HepG2 (cell line): Measurements from ENCODE around the gene C7orf57. TPM values are rescaled to one million over a fixed set of nuclear protein-coding genes. Genes with fewer than 3 reads are reported as not detected.

Source experiments
- DNMT1 ChIP-seq: sonication (generic); formaldehyde crosslinking; IDR thresholded peaks from 2 replicates; pipeline ENCODE4 v1.5.1; 2020; ENCODE audit warnings: mild to moderate bottlenecking, missing genetic modification reagents
- ELF3 ChIP-seq: IDR thresholded peaks from 2 replicates; pipeline ENCODE4 v1.6.1; 2016; ENCODE audit warnings: missing genetic modification reagents, missing compliant biosample characterization
- GATAD1 ChIP-seq: IDR thresholded peaks from 2 replicates; pipeline ENCODE4 v1.6.1; 2016; ENCODE audit warnings: missing genetic modification reagents, missing compliant biosample characterization
- HOXA9 ChIP-seq: sonication (generic); formaldehyde crosslinking; IDR thresholded peaks from 2 replicates; pipeline ENCODE4 v1.8.1; 2022; ENCODE audit warnings: missing genetic modification reagents, mild to moderate bottlenecking, moderate library complexity, borderline replicate concordance
- MEF2D ChIP-seq: sonication (generic); formaldehyde crosslinking; IDR thresholded peaks from 2 replicates; pipeline ENCODE4 v1.5.1; 2020; ENCODE audit warnings: mild to moderate bottlenecking, missing genetic modification reagents
- NFE2 ChIP-seq: sonication (generic); formaldehyde crosslinking; IDR thresholded peaks from 2 replicates; pipeline ENCODE4 v1.4.0; 2020; ENCODE audit warnings: missing genetic modification reagents
- RFX5 ChIP-seq: IDR thresholded peaks from 2 replicates; pipeline ENCODE4 v1.6.1; 2011; ENCODE audit warnings: low read depth, low read length, improper control_type of control experiment
- SMARCE1 ChIP-seq: fragments of 450-650 bp; IDR thresholded peaks from 2 replicates; pipeline ENCODE4 v1.6.1; 2017; ENCODE audit warnings: borderline replicate concordance
- SMYD3 ChIP-seq: sonication (generic); formaldehyde crosslinking; IDR thresholded peaks from 2 replicates; pipeline ENCODE4 v1.8.1; 2023; ENCODE audit warnings: mild to moderate bottlenecking, missing genetic modification reagents
- TAF1 ChIP-seq: sonication (generic); formaldehyde crosslinking; IDR thresholded peaks from 2 replicates; pipeline ENCODE4 v1.4.0; 2020; ENCODE audit warnings: missing genetic modification reagents
- ZNF121 ChIP-seq: sonication (generic); formaldehyde crosslinking; IDR thresholded peaks from 2 replicates; pipeline ENCODE4 v1.5.0; 2020; ENCODE audit warnings: mild to moderate bottlenecking, missing genetic modification reagents
- ZNF33B ChIP-seq: sonication (generic); formaldehyde crosslinking; IDR thresholded peaks from 2 replicates; pipeline ENCODE4 v1.5.1; 2020; ENCODE audit warnings: mild to moderate bottlenecking, missing genetic modification reagents
- ZNF567 ChIP-seq: sonication (generic); formaldehyde crosslinking; IDR thresholded peaks from 2 replicates; pipeline ENCODE4 v1.8.1; 2023; ENCODE audit warnings: mild to moderate bottlenecking, missing genetic modification reagents, borderline replicate concordance
- ZSCAN29 ChIP-seq: sonication (generic); formaldehyde crosslinking; conservative IDR thresholded peaks from 2 replicates; pipeline ENCODE4 v1.4.0; 2020; ENCODE audit warnings: mild to moderate bottlenecking, missing genetic modification reagents
- polyA plus RNA-seq, 8 experiments: library from polyadenylated mRNA; depleted of rRNA in 3 of 8; stranded (reverse) in 7 of 8; unstranded in 1 of 8; fragments of >200 nt; fragmentation: Illumina TruSeq in 4 of 8; extraction: Trizol in 4 of 8; gene quantifications; 2 replicates each; pipeline versions ENCODE4 v1.2.1 to v1.2.3, GENCODE V29; 2011 to 2016; ENCODE audit warnings: low read depth in 4 of 8, missing spikeins in 1 of 8, mixed read lengths in 1 of 8; ENCODE audit not compliant: insufficient read depth in 1 of 8
- total RNA-seq, 5 experiments: library from RNA; depleted of rRNA; stranded (reverse); fragments of >200 nt; fragmentation: Illumina TruSeq; extraction: Trizol; gene quantifications; 2 replicates each; pipeline ENCODE4 v1.2.3, GENCODE V29; 2016; ENCODE audit warnings: low read depth in 1 of 5
- TF ChIP-seq, protein P1 (sequence below), 2 experiments: fragments of 450-650 bp in 1 of 2; sonication (generic) in 1 of 2; formaldehyde crosslinking in 1 of 2; IDR thresholded peaks; 2 replicates each; pipeline versions ENCODE4 v1.6.1 to v1.8.0; 2016 to 2022; ENCODE audit warnings: antibody characterized with exemption in 1 of 2, mild to moderate bottlenecking in 1 of 2, missing genetic modification reagents in 1 of 2
- TF ChIP-seq, protein P2 (sequence below): IDR thresholded peaks from 2 replicates; pipeline ENCODE4 v1.6.1; 2016; ENCODE audit warnings: missing biosample characterization, missing genetic modification reagents, low read depth
- TF ChIP-seq, protein P3 (sequence below): sonication (generic); formaldehyde crosslinking; IDR thresholded peaks from 2 replicates; pipeline ENCODE4 v1.4.0; 2020; ENCODE audit warnings: mild to moderate bottlenecking, missing genetic modification reagents
- TF ChIP-seq, protein P4 (sequence below): sonication (generic); formaldehyde crosslinking; IDR thresholded peaks from 2 replicates; pipeline ENCODE4 v1.5.0; 2020; ENCODE audit warnings: missing genetic modification reagents, mild to moderate bottlenecking, borderline replicate concordance

Gene C7orf57
- total and polyA plus RNA-seq, 2 of the 13 experiments (the other 11 are each of a cell fraction or from before 2014, with no cell fraction given): not detected

DNA sequence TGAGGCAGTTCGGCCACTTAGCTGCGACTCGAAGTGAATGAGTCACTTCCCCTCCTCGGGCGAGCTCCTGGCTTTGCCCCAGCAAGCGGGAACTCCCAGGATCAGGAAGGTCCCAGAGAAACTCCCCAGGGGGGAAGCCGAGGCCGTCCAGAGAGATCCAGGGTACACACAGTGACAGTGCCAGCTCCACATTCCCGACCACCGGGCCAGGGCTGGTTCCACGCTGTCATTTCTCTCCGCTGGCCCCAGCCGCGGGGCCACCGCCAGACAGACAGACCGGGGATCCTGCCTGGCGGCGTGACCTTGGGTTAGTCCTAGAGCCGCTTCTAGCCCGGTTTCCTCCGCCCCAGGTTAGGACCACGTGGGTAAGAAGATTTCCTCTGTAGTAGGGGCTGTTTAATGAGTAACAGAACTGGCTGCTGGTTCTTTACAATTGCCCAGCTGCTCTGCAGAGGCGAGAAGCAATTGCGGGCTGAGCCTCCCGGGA, 53.3 kb downstream of the C7orf57 start (continued):
- TF ChIP-seq, protein P1, sequence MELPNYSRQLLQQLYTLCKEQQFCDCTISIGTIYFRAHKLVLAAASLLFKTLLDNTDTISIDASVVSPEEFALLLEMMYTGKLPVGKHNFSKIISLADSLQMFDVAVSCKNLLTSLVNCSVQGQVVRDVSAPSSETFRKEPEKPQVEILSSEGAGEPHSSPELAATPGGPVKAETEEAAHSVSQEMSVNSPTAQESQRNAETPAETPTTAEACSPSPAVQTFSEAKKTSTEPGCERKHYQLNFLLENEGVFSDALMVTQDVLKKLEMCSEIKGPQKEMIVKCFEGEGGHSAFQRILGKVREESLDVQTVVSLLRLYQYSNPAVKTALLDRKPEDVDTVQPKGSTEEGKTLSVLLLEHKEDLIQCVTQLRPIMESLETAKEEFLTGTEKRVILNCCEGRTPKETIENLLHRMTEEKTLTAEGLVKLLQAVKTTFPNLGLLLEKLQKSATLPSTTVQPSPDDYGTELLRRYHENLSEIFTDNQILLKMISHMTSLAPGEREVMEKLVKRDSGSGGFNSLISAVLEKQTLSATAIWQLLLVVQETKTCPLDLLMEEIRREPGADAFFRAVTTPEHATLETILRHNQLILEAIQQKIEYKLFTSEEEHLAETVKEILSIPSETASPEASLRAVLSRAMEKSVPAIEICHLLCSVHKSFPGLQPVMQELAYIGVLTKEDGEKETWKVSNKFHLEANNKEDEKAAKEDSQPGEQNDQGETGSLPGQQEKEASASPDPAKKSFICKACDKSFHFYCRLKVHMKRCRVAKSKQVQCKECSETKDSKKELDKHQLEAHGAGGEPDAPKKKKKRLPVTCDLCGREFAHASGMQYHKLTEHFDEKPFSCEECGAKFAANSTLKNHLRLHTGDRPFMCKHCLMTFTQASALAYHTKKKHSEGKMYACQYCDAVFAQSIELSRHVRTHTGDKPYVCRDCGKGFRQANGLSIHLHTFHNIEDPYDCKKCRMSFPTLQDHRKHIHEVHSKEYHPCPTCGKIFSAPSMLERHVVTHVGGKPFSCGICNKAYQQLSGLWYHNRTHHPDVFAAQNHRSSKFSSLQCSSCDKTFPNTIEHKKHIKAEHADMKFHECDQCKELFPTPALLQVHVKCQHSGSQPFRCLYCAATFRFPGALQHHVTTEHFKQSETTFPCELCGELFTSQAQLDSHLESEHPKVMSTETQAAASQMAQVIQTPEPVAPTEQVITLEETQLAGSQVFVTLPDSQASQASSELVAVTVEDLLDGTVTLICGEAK (IDR thresholded peaks at IDR 0.05): no peak
- TF ChIP-seq, protein P1 (CRISPR knock-in tag; IDR thresholded peaks at IDR 0.05): no peak; the same call in 1 of the 2 replicates
- peak; percentile 77 for TF ChIP-seq TAF1 (CRISPR knock-in tag)
- TF ChIP-seq, protein P2, sequence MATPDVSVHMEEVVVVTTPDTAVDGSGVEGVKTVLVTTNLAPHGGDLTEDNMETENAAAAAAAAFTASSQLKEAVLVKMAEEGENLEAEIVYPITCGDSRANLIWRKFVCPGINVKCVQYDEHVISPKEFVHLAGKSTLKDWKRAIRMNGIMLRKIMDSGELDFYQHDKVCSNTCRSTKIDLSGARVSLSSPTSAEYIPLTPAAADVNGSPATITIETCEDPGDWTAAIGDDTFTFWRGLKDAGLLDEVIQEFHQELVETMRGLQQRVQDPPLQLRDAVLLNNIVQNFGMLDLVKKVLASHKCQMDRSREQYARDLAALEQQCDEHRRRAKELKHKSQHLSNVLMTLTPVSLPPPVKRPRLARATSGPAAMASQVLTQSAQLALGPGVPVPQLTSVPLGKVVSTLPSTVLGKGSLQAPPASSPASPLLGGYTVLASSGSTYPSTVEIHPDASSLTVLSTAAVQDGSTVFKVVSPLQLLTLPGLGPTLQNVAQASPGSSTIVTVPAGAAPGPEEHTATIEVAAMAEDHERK (CRISPR knock-in tag): no peak
- no peak for TF ChIP-seq ZNF567 (CRISPR knock-in tag)
- TF ChIP-seq, protein P3, sequence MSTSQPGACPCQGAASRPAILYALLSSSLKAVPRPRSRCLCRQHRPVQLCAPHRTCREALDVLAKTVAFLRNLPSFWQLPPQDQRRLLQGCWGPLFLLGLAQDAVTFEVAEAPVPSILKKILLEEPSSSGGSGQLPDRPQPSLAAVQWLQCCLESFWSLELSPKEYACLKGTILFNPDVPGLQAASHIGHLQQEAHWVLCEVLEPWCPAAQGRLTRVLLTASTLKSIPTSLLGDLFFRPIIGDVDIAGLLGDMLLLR (CRISPR knock-in tag): no peak
- no peak for TF ChIP-seq SMARCE1
- no peak for TF ChIP-seq MEF2D
- no peak for TF ChIP-seq HOXA9 (CRISPR knock-in tag)
- TF ChIP-seq RFX5: no peak
- TF ChIP-seq ZNF121 (CRISPR knock-in tag): 0 out of 2 replicates have a peak, but pooled peaks have one; percentile 15
- peak; percentile 48; the same call in 1 of the 2 replicates for TF ChIP-seq ELF3 (CRISPR knock-in tag)
- peak; percentile 4; the same call in 1 of the 2 replicates for TF ChIP-seq GATAD1
- TF ChIP-seq, protein P4, sequence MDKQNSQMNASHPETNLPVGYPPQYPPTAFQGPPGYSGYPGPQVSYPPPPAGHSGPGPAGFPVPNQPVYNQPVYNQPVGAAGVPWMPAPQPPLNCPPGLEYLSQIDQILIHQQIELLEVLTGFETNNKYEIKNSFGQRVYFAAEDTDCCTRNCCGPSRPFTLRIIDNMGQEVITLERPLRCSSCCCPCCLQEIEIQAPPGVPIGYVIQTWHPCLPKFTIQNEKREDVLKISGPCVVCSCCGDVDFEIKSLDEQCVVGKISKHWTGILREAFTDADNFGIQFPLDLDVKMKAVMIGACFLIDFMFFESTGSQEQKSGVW (CRISPR knock-in tag): no peak
- 0 out of 2 replicates have a peak, but pooled peaks have one; percentile 29 for TF ChIP-seq SMYD3 (CRISPR knock-in tag)
- no peak for TF ChIP-seq NFE2 (CRISPR knock-in tag)
- 0 out of 2 replicates have a peak, but pooled peaks have one; percentile 68 for TF ChIP-seq ZSCAN29 (CRISPR knock-in tag)
- TF ChIP-seq ZNF33B: no peak
- no peak for TF ChIP-seq DNMT1 (CRISPR knock-in tag)
